HepG2 (cell line): ENCODE results near the gene ZNF587B. TPM values are rescaled to one million over a fixed set of nuclear protein-coding genes. Genes with fewer than 3 reads are reported as not detected.

Source experiments
- AGO2 ChIP-seq: fragments of 200-400 bp; formaldehyde crosslinking; optimal IDR thresholded peaks from 2 replicates; pipeline ENCODE3; 2017; ENCODE audit warnings: mild to moderate bottlenecking, low read depth, low read length, moderate library complexity
- BORCS8-MEF2B ChIP-seq: sonication (generic); formaldehyde crosslinking; IDR thresholded peaks from 2 replicates; pipeline ENCODE4 v1.8.0; 2022; ENCODE audit warnings: mild to moderate bottlenecking, missing genetic modification reagents
- DR1 ChIP-seq: sonication (generic); formaldehyde crosslinking; IDR thresholded peaks from 2 replicates; pipeline ENCODE4 v1.8.0; 2021; ENCODE audit warnings: mild to moderate bottlenecking, missing genetic modification reagents, inconsistent platforms
- NFE2L2 ChIP-seq: fragments of 150-350 bp; IDR thresholded peaks from 2 replicates; pipeline ENCODE4 v1.6.1; 2014; ENCODE audit warnings: low read length
- NFYB ChIP-seq: sonication (generic); formaldehyde crosslinking; IDR thresholded peaks from 2 replicates; pipeline ENCODE4 v1.4.0; 2020; ENCODE audit warnings: missing genetic modification reagents
- SP2 ChIP-seq: sonication (generic); formaldehyde crosslinking; IDR thresholded peaks from 2 replicates; pipeline ENCODE4 v1.5.1; 2020; ENCODE audit warnings: mild to moderate bottlenecking, missing genetic modification reagents
- TBX2 ChIP-seq: sonication (generic); formaldehyde crosslinking; IDR thresholded peaks from 2 replicates; pipeline ENCODE4 v1.5.0; 2020; ENCODE audit warnings: missing genetic modification reagents, mild to moderate bottlenecking, borderline replicate concordance
- ZNF782 ChIP-seq: sonication (generic); formaldehyde crosslinking; IDR thresholded peaks from 2 replicates; pipeline ENCODE4 v1.4.0; 2020; ENCODE audit warnings: missing genetic modification reagents, mild to moderate bottlenecking, borderline replicate concordance
- ZNF790 ChIP-seq: sonication (generic); formaldehyde crosslinking; IDR thresholded peaks from 2 replicates; pipeline ENCODE4 v1.8.0; 2022; ENCODE audit warnings: missing genetic modification reagents, mild to moderate bottlenecking, borderline replicate concordance
- polyA plus RNA-seq, 8 experiments: library from polyadenylated mRNA; depleted of rRNA in 3 of 8; stranded (reverse) in 7 of 8; unstranded in 1 of 8; fragments of >200 nt; fragmentation: Illumina TruSeq in 4 of 8; extraction: Trizol in 4 of 8; gene quantifications; 2 replicates each; pipeline versions ENCODE4 v1.2.1 to v1.2.3, GENCODE V29; 2011 to 2016; ENCODE audit warnings: low read depth in 4 of 8, missing spikeins in 1 of 8, mixed read lengths in 1 of 8; ENCODE audit not compliant: insufficient read depth in 1 of 8
- total RNA-seq, 5 experiments: library from RNA; depleted of rRNA; stranded (reverse); fragments of >200 nt; fragmentation: Illumina TruSeq; extraction: Trizol; gene quantifications; 2 replicates each; pipeline ENCODE4 v1.2.3, GENCODE V29; 2016; ENCODE audit warnings: low read depth in 1 of 5
- TF ChIP-seq, protein P1 (sequence below): sonication (generic); formaldehyde crosslinking; IDR thresholded peaks from 2 replicates; pipeline ENCODE4 v1.5.0; 2020; ENCODE audit warnings: mild to moderate bottlenecking, missing genetic modification reagents
- TF ChIP-seq, protein P2 (sequence below), 2 experiments: sonication (generic) in 1 of 2; formaldehyde crosslinking in 1 of 2; IDR thresholded peaks; 2 replicates each; pipeline versions ENCODE4 v1.4.0 to v1.6.1; 2016 to 2020; ENCODE audit warnings: borderline replicate concordance in 1 of 2, low read depth in 1 of 2, mild to moderate bottlenecking in 1 of 2, missing genetic modification reagents in 1 of 2
- TF ChIP-seq, protein P3 (sequence below): sonication (generic); formaldehyde crosslinking; IDR thresholded peaks from 2 replicates; pipeline ENCODE4 v1.5.1; 2020; ENCODE audit warnings: missing genetic modification reagents, mild to moderate bottlenecking, borderline replicate concordance
- TF ChIP-seq, protein P4 (sequence below): sonication (generic); formaldehyde crosslinking; IDR thresholded peaks from 2 replicates; pipeline ENCODE4 v1.8.0; 2022; ENCODE audit warnings: missing genetic modification reagents, mild to moderate bottlenecking, inconsistent platforms, borderline replicate concordance
- TF ChIP-seq, protein P5 (sequence below): sonication (generic); formaldehyde crosslinking; IDR thresholded peaks from 2 replicates; pipeline ENCODE4 v1.4.0; 2020; ENCODE audit warnings: mild to moderate bottlenecking, missing genetic modification reagents
- TF ChIP-seq, protein P6 (sequence below): sonication (generic); formaldehyde crosslinking; IDR thresholded peaks from 2 replicates; pipeline ENCODE4 v1.5.0; 2020; ENCODE audit warnings: missing genetic modification reagents, mild to moderate bottlenecking, borderline replicate concordance

The ZNF587B gene
- total and polyA plus RNA-seq, 2 of the 13 experiments (the other 11 are each of a cell fraction or from before 2014, with no cell fraction given) = 5.2 to 29.9 TPM

DNA sequence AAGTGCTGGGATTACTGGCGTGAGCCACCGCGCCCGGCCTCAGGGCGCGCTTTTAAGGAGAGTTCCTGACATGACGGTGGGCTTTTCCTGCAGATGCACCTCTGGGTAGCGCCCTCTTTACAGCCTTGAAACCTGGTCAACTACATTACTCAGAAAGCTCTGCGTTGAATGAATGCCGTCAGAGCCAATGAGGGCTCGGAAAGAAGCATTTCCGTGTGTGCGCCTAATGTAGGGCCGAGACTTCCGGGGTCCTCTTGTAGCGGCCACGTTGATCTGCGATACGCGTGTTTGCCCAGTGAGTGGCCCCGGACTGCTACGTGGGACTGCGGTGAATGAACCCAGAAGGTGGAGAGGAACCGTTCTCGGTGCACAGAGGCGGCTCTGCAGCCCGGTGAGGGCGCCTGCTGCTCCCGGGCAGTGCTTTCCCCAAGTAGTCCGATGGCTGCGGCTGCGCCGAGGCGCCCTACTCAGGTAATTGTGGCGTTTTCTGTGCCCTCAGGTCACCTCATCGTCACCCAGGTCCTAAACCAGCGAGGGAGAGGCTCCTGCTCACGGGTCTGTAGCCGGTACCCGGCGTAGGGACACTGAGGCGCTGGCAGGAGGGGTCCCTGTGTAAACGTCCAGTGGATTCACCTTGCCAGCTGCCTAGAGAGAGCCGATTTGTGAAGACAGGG is 10.5 kb upstream of the ZNF587B start (continued):
- TF ChIP-seq NFYB (peak; percentile 90), BORCS8-MEF2B (CRISPR knock-in tag) (peak; percentile 85), AGO2 (peak; percentile 53), SP2 (peak; percentile 94), ZNF790 (no peak), TBX2 (CRISPR knock-in tag) (no peak), DR1 (CRISPR knock-in tag) (peak; percentile 82; the same call in 1 of the 2 replicates), ZNF782 (CRISPR knock-in tag) (no peak), NFE2L2 (no peak)
- TF ChIP-seq, protein P1, sequence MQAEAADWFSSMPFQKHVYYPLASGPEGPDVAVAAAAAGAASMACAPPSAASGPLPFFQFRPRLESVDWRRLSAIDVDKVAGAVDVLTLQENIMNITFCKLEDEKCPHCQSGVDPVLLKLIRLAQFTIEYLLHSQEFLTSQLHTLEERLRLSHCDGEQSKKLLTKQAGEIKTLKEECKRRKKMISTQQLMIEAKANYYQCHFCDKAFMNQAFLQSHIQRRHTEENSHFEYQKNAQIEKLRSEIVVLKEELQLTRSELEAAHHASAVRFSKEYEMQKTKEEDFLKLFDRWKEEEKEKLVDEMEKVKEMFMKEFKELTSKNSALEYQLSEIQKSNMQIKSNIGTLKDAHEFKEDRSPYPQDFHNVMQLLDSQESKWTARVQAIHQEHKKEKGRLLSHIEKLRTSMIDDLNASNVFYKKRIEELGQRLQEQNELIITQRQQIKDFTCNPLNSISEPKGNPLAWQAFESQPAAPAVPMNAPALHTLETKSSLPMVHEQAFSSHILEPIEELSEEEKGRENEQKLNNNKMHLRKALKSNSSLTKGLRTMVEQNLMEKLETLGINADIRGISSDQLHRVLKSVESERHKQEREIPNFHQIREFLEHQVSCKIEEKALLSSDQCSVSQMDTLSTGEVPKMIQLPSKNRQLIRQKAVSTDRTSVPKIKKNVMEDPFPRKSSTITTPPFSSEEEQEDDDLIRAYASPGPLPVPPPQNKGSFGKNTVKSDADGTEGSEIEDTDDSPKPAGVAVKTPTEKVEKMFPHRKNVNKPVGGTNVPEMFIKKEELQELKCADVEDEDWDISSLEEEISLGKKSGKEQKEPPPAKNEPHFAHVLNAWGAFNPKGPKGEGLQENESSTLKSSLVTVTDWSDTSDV = no peak
- TF ChIP-seq, protein P2, sequence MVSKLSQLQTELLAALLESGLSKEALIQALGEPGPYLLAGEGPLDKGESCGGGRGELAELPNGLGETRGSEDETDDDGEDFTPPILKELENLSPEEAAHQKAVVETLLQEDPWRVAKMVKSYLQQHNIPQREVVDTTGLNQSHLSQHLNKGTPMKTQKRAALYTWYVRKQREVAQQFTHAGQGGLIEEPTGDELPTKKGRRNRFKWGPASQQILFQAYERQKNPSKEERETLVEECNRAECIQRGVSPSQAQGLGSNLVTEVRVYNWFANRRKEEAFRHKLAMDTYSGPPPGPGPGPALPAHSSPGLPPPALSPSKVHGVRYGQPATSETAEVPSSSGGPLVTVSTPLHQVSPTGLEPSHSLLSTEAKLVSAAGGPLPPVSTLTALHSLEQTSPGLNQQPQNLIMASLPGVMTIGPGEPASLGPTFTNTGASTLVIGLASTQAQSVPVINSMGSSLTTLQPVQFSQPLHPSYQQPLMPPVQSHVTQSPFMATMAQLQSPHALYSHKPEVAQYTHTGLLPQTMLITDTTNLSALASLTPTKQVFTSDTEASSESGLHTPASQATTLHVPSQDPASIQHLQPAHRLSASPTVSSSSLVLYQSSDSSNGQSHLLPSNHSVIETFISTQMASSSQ (IDR thresholded peaks at IDR 0.05; ENCODE audit: low read depth) = no peak
- TF ChIP-seq, protein P2 (CRISPR knock-in tag; IDR thresholded peaks at IDR 0.05; ENCODE audit: borderline replicate concordance) = 0 out of 2 replicates have a peak, but pooled peaks have one; percentile 35
- TF ChIP-seq, protein P3, sequence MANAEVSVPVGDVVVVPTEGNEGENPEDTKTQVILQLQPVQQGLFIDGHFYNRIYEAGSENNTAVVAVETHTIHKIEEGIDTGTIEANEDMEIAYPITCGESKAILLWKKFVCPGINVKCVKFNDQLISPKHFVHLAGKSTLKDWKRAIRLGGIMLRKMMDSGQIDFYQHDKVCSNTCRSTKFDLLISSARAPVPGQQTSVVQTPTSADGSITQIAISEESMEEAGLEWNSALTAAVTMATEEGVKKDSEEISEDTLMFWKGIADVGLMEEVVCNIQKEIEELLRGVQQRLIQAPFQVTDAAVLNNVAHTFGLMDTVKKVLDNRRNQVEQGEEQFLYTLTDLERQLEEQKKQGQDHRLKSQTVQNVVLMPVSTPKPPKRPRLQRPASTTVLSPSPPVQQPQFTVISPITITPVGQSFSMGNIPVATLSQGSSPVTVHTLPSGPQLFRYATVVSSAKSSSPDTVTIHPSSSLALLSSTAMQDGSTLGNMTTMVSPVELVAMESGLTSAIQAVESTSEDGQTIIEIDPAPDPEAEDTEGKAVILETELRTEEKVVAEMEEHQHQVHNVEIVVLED (CRISPR knock-in tag) = peak; percentile 78; the same call in 1 of the 2 replicates
- TF ChIP-seq, protein P4, sequence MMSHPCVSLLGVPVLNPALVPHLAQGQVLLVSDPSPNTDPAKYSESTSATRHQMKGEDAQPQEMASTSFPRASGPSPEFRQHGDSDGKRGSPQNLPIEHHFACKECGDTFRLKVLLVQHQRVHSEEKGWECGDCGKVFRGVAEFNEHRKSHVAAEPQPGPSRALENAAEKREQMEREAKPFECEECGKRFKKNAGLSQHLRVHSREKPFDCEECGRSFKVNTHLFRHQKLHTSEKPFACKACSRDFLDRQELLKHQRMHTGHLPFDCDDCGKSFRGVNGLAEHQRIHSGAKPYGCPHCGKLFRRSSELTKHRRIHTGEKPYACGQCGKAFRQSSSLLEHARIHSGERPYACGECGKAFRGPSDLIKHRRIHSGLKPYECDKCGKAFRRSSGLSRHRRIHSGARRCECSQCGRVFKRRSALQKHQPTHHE (CRISPR knock-in tag) = peak; percentile 70
- TF ChIP-seq, protein P5, sequence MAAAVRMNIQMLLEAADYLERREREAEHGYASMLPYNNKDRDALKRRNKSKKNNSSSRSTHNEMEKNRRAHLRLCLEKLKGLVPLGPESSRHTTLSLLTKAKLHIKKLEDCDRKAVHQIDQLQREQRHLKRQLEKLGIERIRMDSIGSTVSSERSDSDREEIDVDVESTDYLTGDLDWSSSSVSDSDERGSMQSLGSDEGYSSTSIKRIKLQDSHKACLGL (CRISPR knock-in tag) = peak; percentile 89; the same call in 1 of the 2 replicates
- TF ChIP-seq, protein P6, sequence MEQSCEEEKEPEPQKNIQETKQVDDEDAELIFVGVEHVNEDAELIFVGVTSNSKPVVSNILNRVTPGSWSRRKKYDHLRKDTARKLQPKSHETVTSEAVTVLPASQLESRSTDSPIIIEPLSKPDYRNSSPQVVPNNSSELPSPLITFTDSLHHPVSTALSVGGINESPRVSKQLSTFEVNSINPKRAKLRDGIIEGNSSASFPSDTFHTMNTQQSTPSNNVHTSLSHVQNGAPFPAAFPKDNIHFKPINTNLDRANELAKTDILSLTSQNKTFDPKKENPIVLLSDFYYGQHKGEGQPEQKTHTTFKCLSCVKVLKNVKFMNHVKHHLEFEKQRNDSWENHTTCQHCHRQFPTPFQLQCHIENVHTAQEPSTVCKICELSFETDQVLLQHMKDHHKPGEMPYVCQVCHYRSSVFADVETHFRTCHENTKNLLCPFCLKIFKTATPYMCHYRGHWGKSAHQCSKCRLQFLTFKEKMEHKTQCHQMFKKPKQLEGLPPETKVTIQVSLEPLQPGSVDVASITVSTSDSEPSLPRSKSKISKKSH (CRISPR knock-in tag) = no peak
